ENCODE measurements around the gene JARID2. TPM values are rescaled to one million over a fixed set of nuclear protein-coding genes. Genes with fewer than 3 reads are reported as not detected.

Gene JARID2
- total RNA-seq, 4 donors from 2014 or later: 11.6 to 22.5 (median 16.4) TPM

DNA sequence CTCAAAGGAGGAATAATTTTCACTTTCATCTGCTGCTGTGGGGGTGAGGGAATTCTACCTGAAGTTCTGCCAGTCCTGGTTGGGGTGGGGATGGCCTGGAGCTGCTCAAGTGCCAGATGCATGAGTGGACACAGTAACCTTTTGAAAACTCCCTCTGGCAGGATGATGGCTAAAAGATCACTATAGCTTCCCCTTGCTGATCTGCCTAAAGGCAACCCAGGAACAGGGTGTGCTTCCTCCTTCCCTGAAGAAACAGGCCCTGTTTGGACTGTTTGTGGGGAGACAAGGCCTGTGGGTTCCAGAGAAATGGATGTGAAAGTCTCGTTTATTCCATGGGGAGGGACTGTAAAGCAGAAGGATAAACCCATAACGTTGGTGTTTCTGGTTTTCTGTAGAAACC is 240.1 kb downstream of the JARID2 start:
- in situ Hi-C loops (cut with MboI; ENCODE audit: low sequenced_read_pairs in 4 of 4): loop anchor here in 2 of 4 donors (25.0 kb wide), 3 partner anchors 224 to 1274 kb away; no protein-coding TSS in a partner anchor

DNA sequence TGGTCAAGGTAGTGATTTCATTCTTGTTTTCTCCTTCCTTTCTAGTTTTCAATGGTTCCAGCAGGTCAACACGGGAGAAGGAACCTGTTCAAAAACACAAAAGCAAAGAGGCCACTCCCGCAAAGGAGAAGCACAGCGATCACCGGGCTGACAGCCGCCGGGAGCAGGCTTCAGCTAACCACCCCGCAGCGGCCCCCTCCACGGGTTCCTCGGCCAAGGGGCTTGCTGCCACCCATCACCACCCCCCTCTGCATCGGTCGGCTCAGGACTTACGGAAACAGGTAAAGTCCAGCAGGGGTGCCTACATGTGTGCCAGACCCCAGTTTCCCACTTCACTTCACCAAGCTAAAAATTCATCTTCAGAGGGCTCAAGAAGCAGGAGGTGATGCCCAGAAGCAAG is 241.4 kb downstream of the JARID2 start:
- no peak overlapping the region for H3K4me3 ChIP-seq
- TF ChIP-seq, protein P1, sequence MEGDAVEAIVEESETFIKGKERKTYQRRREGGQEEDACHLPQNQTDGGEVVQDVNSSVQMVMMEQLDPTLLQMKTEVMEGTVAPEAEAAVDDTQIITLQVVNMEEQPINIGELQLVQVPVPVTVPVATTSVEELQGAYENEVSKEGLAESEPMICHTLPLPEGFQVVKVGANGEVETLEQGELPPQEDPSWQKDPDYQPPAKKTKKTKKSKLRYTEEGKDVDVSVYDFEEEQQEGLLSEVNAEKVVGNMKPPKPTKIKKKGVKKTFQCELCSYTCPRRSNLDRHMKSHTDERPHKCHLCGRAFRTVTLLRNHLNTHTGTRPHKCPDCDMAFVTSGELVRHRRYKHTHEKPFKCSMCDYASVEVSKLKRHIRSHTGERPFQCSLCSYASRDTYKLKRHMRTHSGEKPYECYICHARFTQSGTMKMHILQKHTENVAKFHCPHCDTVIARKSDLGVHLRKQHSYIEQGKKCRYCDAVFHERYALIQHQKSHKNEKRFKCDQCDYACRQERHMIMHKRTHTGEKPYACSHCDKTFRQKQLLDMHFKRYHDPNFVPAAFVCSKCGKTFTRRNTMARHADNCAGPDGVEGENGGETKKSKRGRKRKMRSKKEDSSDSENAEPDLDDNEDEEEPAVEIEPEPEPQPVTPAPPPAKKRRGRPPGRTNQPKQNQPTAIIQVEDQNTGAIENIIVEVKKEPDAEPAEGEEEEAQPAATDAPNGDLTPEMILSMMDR (IDR thresholded peaks at IDR 0.05 in 4 of 5, conservative IDR thresholded peaks at IDR 0.05 in 1 of 5): no peak
- no peak for TF ChIP-seq POLR2A (IDR thresholded peaks at IDR 0.05)
- H3K9me3 ChIP-seq: no peaks in the 10 kb centered on the region
- no peak overlapping the region for H3K27ac ChIP-seq
- ATAC-seq (no peak), DNase-seq (no peak)
- intact Hi-C loops (cut with DNase I; ENCODE audit: low total_unique reads): no loop called here
- H3K27me3 ChIP-seq: no peaks in the 10 kb centered on the region
- H3K36me3 ChIP-seq: peaks cover 0 to 23% of the 10 kb centered on the region in 2 donors
- in situ Hi-C loops (cut with MboI; ENCODE audit: low sequenced_read_pairs in 4 of 4): loop anchor here in 2 of 4 donors (25.0 kb wide), 3 partner anchors 225 to 1275 kb away; no protein-coding TSS in a partner anchor
- peaks cover 66 to 67% of the 10 kb centered on the region in 2 donors for H3K4me1 ChIP-seq

More for the DNA sequence above, 240.1 kb downstream of the JARID2 start:
- Histone ChIP-seq H3K27me3 (no peaks in the 10 kb centered on the region), H3K27ac (peak overlapping the region in 1 of 4 donors; percentile 1), H3K4me1 (peaks cover 64 to 66% of the 10 kb centered on the region in 2 donors), H3K9me3 (no peaks in the 10 kb centered on the region), H3K36me3 (peaks cover 0 to 23% of the 10 kb centered on the region in 2 donors), H3K4me3 (no peak overlapping the region)
- ATAC-seq: no peak
- TF ChIP-seq POLR2A (IDR thresholded peaks at IDR 0.05): no peak
- TF ChIP-seq, protein P1 (IDR thresholded peaks at IDR 0.05 in 4 of 5, conservative IDR thresholded peaks at IDR 0.05 in 1 of 5): no peak
- intact Hi-C loops (cut with DNase I; ENCODE audit: low total_unique reads): no loop called here
- DNase-seq: no peak

DNA sequence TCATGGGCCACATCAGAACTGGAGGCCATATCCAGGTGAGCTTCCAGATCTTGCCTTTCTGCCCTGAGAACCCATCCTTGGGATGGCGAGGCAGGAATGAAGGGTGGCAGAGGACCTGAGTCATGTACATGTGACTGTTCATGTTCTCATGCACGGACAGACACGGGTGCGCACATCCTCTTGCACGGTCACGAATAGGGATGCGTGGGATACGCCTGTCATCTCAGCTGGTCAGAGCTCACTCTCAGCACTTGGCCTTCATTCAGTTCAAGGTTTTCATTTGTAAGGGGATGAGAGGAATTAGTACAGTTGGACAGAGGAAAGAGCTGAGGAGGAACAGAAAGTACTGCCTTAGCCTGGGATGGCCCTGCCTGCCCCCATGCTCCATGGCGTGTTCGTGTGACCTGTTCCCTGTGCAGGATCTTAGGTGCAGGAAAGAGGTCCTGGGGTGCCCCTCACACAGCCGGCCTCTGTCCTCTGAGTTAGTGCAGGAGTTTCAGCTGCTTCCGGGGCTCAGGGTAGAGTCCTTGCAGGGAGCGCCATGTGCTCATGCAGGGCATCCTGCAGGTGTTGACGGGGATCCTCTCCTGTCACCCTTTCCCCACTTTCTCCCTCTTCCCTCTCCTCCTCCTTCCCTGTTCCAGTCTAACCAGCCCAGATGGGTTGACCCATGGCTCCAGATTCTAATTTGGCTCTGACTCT is 243.5 kb downstream of the JARID2 start:
- Histone ChIP-seq H3K36me3 (peaks cover 0 to 23% of the 10 kb centered on the region in 2 donors), H3K27me3 (no peaks in the 10 kb centered on the region), H3K4me1 (peaks cover 45 to 48% of the 10 kb centered on the region in 2 donors), H3K4me3 (no peak overlapping the region), H3K27ac (peak overlapping the region; percentile 55 to 73 (median 69)), H3K9me3 (no peaks in the 10 kb centered on the region)
- intact Hi-C loops (cut with DNase I; ENCODE audit: low total_unique reads): no loop called here
- no peak for ATAC-seq
- in situ Hi-C loops (cut with MboI; ENCODE audit: low sequenced_read_pairs in 4 of 4): loop anchor here in 2 of 4 donors (25.0 kb wide), 3 partner anchors 227 to 1277 kb away; no protein-coding TSS in a partner anchor
- DNase-seq: no peak
- TF ChIP-seq POLR2A (IDR thresholded peaks at IDR 0.05): no peak
- TF ChIP-seq, protein P1 (IDR thresholded peaks at IDR 0.05 in 4 of 5, conservative IDR thresholded peaks at IDR 0.05 in 1 of 5): no peak

DNA sequence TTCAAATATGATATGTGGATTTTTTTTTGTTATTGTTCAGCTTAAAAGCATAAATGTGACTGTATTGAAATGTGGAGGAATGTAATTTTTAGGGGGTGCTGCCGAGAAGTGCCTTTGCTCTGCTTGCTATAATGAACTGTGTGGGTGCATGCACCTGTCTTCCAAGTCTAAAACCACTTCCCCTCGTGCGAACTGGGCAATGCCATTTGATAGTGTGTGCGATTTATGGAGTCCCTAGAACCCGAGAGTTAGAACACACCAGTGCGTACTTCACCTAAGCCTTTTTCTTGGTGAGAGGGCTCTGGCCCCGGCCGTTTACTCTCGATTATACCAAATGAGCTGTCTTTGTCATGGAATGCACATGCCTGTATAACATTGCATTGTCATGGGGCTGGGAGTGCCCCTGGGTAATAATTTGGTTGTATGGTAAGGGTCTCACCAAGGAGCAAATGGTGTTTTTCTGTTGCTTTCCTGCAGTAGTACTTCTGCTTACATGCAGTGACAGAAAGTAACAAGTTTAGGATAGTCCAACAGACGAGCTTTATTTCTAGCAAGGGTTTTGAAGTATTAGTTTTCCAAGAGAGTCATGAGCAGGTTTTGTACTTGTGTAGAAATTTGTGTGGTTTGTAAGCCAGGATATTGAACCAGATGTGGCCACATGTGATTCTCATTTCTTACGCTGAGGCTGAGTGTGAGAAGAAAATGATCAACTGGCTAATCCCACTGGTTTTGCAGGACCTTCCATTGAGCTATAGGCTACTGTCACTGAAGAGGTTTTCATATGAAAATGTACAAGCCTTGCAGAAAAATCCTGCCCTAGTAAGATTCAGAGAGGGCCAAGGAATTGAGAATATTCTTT is 244.6 kb downstream of the JARID2 start:
- Histone ChIP-seq H3K9me3 (no peaks in the 10 kb centered on the region), H3K27ac (peak overlapping the region; percentile 55 to 73 (median 69)), H3K36me3 (peaks cover 0 to 23% of the 10 kb centered on the region in 2 donors), H3K27me3 (no peaks in the 10 kb centered on the region), H3K4me1 (peaks cover 43 to 47% of the 10 kb centered on the region in 2 donors), H3K4me3 (no peak overlapping the region)
- DNase-seq (no peak), ATAC-seq (no peak)
- intact Hi-C loops (cut with DNase I; ENCODE audit: low total_unique reads) (loop anchor here (2.0 to 10.0 kb wide), 4 partner anchors 48 to 1278 kb away; partner anchors contain the start of gene JARID2), in situ Hi-C loops (cut with MboI; ENCODE audit: low sequenced_read_pairs in 4 of 4) (loop anchor here in 2 of 4 donors (5.0 to 25.0 kb wide), 4 partner anchors 228 to 1278 kb away; no protein-coding TSS in a partner anchor)
- TF ChIP-seq, protein P1 (IDR thresholded peaks at IDR 0.05 in 4 of 5, conservative IDR thresholded peaks at IDR 0.05 in 1 of 5): no peak
- no peak for TF ChIP-seq POLR2A (IDR thresholded peaks at IDR 0.05)

Measured in gastrocnemius medialis (tissue), 4 donors.